GM23248 (cell line): Measurements from ENCODE around the gene MOV10L1. TPM values are rescaled to one million over a fixed set of nuclear protein-coding genes. Genes with fewer than 3 reads are reported as not detected.

Experiments
- DNase-seq: peaks from one replicate; pipeline ENCODE4 v3.0.0-alpha.2; 2015
- H2AFZ ChIP-seq: fragments of 200-600 bp; sonication (generic); 2 replicates; pipeline ENCODE4 v1.6.1; 2016; ENCODE audit warnings: antibody characterized with exemption
- H3F3A ChIP-seq: fragments of 200-600 bp; sonication (generic); 2 replicates; pipeline ENCODE4 v1.6.1; 2016; ENCODE audit warnings: mild to moderate bottlenecking, antibody characterized with exemption, mixed run types; ENCODE audit not compliant: insufficient read depth
- H3K27ac ChIP-seq: fragments of 200-600 bp; sonication (generic); 2 replicates; pipeline ENCODE4 v1.5.1; 2016; ENCODE audit warnings: mild to moderate bottlenecking
- H3K27me3 ChIP-seq: fragments of 200-600 bp; sonication (generic); replicated peaks from 2 replicates; pipeline ENCODE4 v1.6.1; 2016; ENCODE audit warnings: mild to moderate bottlenecking; ENCODE audit not compliant: insufficient read depth
- H3K36me3 ChIP-seq: fragments of 200-600 bp; sonication (generic); 2 replicates; pipeline ENCODE4 v1.6.1; 2016; ENCODE audit warnings: low read depth, mild to moderate bottlenecking
- H3K4me1 ChIP-seq: fragments of 200-600 bp; sonication (generic); 2 replicates; pipeline ENCODE4 v1.6.1; 2016; ENCODE audit warnings: mild to moderate bottlenecking; ENCODE audit not compliant: insufficient read depth
- H3K4me2 ChIP-seq: fragments of 200-600 bp; sonication (generic); one replicate; pipeline ENCODE4 v1.6.1; 2016; ENCODE audit warnings: mild to moderate bottlenecking; ENCODE audit not compliant: unreplicated experiment
- H3K4me3 ChIP-seq: fragments of 200-600 bp; sonication (generic); 2 replicates; pipeline ENCODE4 v1.5.1; 2016; ENCODE audit warnings: mild to moderate bottlenecking
- H3K79me2 ChIP-seq: fragments of 200-600 bp; sonication (generic); 2 replicates; pipeline ENCODE4 v1.6.1; 2016; ENCODE audit warnings: mild to moderate bottlenecking; ENCODE audit not compliant: insufficient read depth
- H3K9ac ChIP-seq: fragments of 200-600 bp; sonication (generic); 2 replicates; pipeline ENCODE4 v1.6.1; 2016; ENCODE audit warnings: mild to moderate bottlenecking
- H3K9me2 ChIP-seq: fragments of 200-600 bp; sonication (generic); 2 replicates; pipeline ENCODE4 v1.6.1; 2016; ENCODE audit warnings: mixed run types, mild to moderate bottlenecking, moderate library complexity; ENCODE audit not compliant: insufficient read depth
- H3K9me3 ChIP-seq: fragments of 200-600 bp; sonication (generic); one replicate; pipeline ENCODE4 v1.6.1; 2017; ENCODE audit warnings: low read depth
- H4K20me1 ChIP-seq: fragments of 200-600 bp; sonication (generic); 2 replicates; pipeline ENCODE4 v1.6.0; 2016; ENCODE audit not compliant: insufficient read depth
- EZH2 ChIP-seq: fragments of 200-600 bp; sonication (generic); IDR thresholded peaks from 2 replicates; pipeline ENCODE4 v1.6.1; 2018; ENCODE audit warnings: antibody characterized with exemption, mild to moderate bottlenecking; ENCODE audit not compliant: insufficient read depth, poor library complexity, severe bottlenecking
- EZH2phosphoT487 ChIP-seq: fragments of 200-600 bp; sonication (generic); IDR thresholded peaks from 2 replicates; pipeline ENCODE4 v1.6.1; 2018; ENCODE audit warnings: antibody characterized with exemption, moderate library complexity, mild to moderate bottlenecking, low read depth; ENCODE audit not compliant: insufficient read depth
- WGBS, 2 experiments: methylation state at CpG; one replicate each; pipeline ENCODE4 v1.1.6; 2015 to 2017; ENCODE audit warnings: low lambda C conversion rate in 2 of 2, low coverage in 1 of 2; ENCODE audit errors: missing lambda C conversion rate in 2 of 2; 5-methylcytosine and 5-hydroxymethylcytosine counted together
- in situ Hi-C: fragments of 300-500 bp; cut with MboI; formaldehyde crosslinking; loops from 2 replicates; pipeline ENCODE4 v1.15.0; 2020
- polyA plus RNA-seq: library from polyadenylated mRNA; unstranded; fragments of >200 nt; fragmentation: Nextera tagmentation; extraction: Ambion mirVana; gene quantifications from 2 replicates; pipeline ENCODE4 v1.2.1, GENCODE V29; 2016
- total RNA-seq: library from RNA; depleted of rRNA; stranded (reverse); fragments of >200 nt; shearing (Covaris generic); gene quantifications from 2 replicates; pipeline ENCODE4 v1.2.3, GENCODE V29; 2014

MOV10L1 gene
- total and polyA plus RNA-seq, 2 experiments from 2014 or later = not detected

- H3K4me2 ChIP-seq = no peak overlapping the region
- TF ChIP-seq EZH2 (no peak), EZH2phosphoT487 (no peak)
- H3K27me3 ChIP-seq = no peaks in the 10 kb centered on the region; the same call in 1 of the 2 replicates
- in situ Hi-C loops = no loop called here
- no peak overlapping the region for H2AFZ ChIP-seq
- no peaks in the 10 kb centered on the region for H4K20me1 ChIP-seq
- H3K36me3 ChIP-seq = no peaks in the 10 kb centered on the region
- H3K9me2 ChIP-seq = no peaks in the 10 kb centered on the region
- no peaks in the 10 kb centered on the region for H3F3A ChIP-seq
- H3K79me2 ChIP-seq = no peaks in the 10 kb centered on the region
- H3K9ac ChIP-seq = no peak overlapping the region
- H3K9me3 ChIP-seq = no peaks in the 10 kb centered on the region
- H3K4me1 ChIP-seq = no peaks in the 10 kb centered on the region
- H3K27ac ChIP-seq = no peak overlapping the region
- no peak overlapping the region for H3K4me3 ChIP-seq
- 81 to 82% methylated on average over 15 of the region's 15 CpGs for WGBS, 2 experiments
- DNase-seq = no peak
Observed at GRCh38 chr22:50139843-50140415, 50.1 kb downstream of the MOV10L1 start.

DNA sequence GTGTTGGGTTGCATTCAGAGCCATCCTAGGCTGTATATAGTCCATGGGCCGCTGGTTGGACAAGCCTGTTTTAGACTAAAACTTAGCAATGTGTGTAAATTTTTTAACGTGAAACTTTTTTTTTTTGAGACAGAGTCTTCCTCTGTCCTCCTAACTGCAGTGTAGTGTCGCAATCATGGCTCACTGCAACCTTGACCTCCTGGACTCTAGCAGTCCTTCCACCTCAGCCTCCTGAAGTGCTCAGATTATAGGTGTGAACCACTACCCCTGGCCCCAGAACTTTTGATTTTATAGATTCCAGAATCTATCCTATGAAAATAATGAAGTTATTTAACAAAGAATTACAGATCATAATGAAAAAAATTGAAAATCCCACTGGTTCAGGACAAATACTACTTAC lies 50.8 kb downstream of the MOV10L1 start:
- Histone ChIP-seq H3K4me2 (no peak overlapping the region), H3K36me3 (no peaks in the 10 kb centered on the region), H3K9me3 (no peaks in the 10 kb centered on the region), H3K79me2 (no peaks in the 10 kb centered on the region), H3K9me2 (no peaks in the 10 kb centered on the region), H3K27me3 (no peaks in the 10 kb centered on the region), H4K20me1 (no peaks in the 10 kb centered on the region), H3K4me3 (no peak overlapping the region), H3F3A (no peaks in the 10 kb centered on the region), H3K27ac (no peak overlapping the region), H3K4me1 (no peaks in the 10 kb centered on the region), H3K9ac (no peak overlapping the region), H2AFZ (no peak overlapping the region)
- TF ChIP-seq EZH2phosphoT487 = no peak
- TF ChIP-seq EZH2 = no peak
- no peak for DNase-seq
- in situ Hi-C loops = no loop called here
- WGBS, 2 experiments = 55 to 63% methylated on average over 3 of the region's 3 CpGs

DNA sequence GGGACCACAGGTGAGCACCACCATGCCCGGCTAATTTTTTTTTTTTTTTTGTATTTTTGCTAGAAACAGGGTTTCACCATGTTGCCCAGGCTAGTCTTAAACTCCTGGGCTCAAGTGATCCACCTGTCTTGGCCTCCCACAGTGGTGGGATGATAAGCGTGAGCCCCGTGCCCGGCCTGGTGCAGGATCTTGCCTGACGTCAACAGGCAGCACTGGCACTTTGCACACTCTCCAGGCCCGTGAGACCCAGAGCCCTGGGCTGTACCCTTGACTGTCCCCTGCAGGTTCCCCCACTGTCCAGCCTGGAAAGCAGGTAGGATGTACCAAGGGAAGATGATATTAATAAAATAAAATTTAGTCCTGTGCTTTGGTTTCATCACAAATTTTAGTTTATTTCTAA lies 51.7 kb downstream of the MOV10L1 start:
- H3K9me2 ChIP-seq = no peaks in the 10 kb centered on the region
- H3K4me2 ChIP-seq = no peak overlapping the region
- H3K36me3 ChIP-seq = no peaks in the 10 kb centered on the region
- H3K4me3 ChIP-seq = no peak overlapping the region
- no peaks in the 10 kb centered on the region for H4K20me1 ChIP-seq
- no peaks in the 10 kb centered on the region for H3K79me2 ChIP-seq
- H3K9me3 ChIP-seq = no peaks in the 10 kb centered on the region
- TF ChIP-seq EZH2phosphoT487 = no peak
- no peaks in the 10 kb centered on the region for H3K4me1 ChIP-seq
- WGBS, 2 experiments = 91 to 92% methylated on average over 6 of the region's 6 CpGs
- no peak overlapping the region for H3K27ac ChIP-seq
- H3K27me3 ChIP-seq = no peaks in the 10 kb centered on the region
- H3K9ac ChIP-seq = no peak overlapping the region
- no peaks in the 10 kb centered on the region for H3F3A ChIP-seq
- in situ Hi-C loops = no loop called here
- DNase-seq = no peak
- no peak overlapping the region for H2AFZ ChIP-seq

GRCh38 chr22:50141891-50142363 lies 52.1 kb downstream of the MOV10L1 start:
- Histone ChIP-seq H3K4me3 (no peak overlapping the region), H3K36me3 (no peaks in the 10 kb centered on the region), H4K20me1 (no peaks in the 10 kb centered on the region), H3K4me2 (no peak overlapping the region), H3K27ac (no peak overlapping the region), H3K9ac (no peak overlapping the region), H3K79me2 (no peaks in the 10 kb centered on the region), H3K27me3 (no peaks in the 10 kb centered on the region), H3K9me3 (no peaks in the 10 kb centered on the region), H2AFZ (no peak overlapping the region), H3K4me1 (no peaks in the 10 kb centered on the region), H3F3A (no peaks in the 10 kb centered on the region), H3K9me2 (no peaks in the 10 kb centered on the region)
- DNase-seq = no peak
- in situ Hi-C loops = no loop called here
- TF ChIP-seq EZH2phosphoT487 (no peak), EZH2 (no peak)
- 42 to 51% methylated on average over 11 of the region's 11 CpGs for WGBS, 2 experiments

- no peaks in the 10 kb centered on the region for H3F3A ChIP-seq
- H3K4me1 ChIP-seq = no peaks in the 10 kb centered on the region
- 86 to 90% methylated on average over 7 of the region's 7 CpGs for WGBS, 2 experiments
- no peak overlapping the region for H3K4me2 ChIP-seq
- H3K9ac ChIP-seq = no peak overlapping the region
- no peak overlapping the region for H3K4me3 ChIP-seq
- no peak for DNase-seq
- no peak for TF ChIP-seq EZH2
- TF ChIP-seq EZH2phosphoT487 = no peak
- no peaks in the 10 kb centered on the region for H3K9me2 ChIP-seq
- no peaks in the 10 kb centered on the region for H3K9me3 ChIP-seq
- H3K27me3 ChIP-seq = no peaks in the 10 kb centered on the region
- no peaks in the 10 kb centered on the region for H3K36me3 ChIP-seq
- H3K79me2 ChIP-seq = no peaks in the 10 kb centered on the region
- no peak overlapping the region for H2AFZ ChIP-seq
- no peaks in the 10 kb centered on the region for H4K20me1 ChIP-seq
- in situ Hi-C loops = no loop called here
- H3K27ac ChIP-seq = no peak overlapping the region
Observed at GRCh38 chr22:50143096-50143495, 53.3 kb downstream of the MOV10L1 start.
